DOHH2 (cell line): ENCODE data around the gene ZNF385B.

Experiments
- H3F3A ChIP-seq: fragments of 200-600 bp; sonication (generic), shearing (Covaris generic); 2 replicates; pipeline ENCODE4 v1.6.0; 2016; ENCODE audit warnings: antibody characterized with exemption, mild to moderate bottlenecking; ENCODE audit not compliant: control insufficient read depth, insufficient read depth
- H3K27ac ChIP-seq: fragments of 200-600 bp; sonication (generic); 2 replicates; pipeline ENCODE4 v1.5.1; 2014; ENCODE audit warnings: low read depth, mild to moderate bottlenecking, low read length, moderate library complexity
- H3K27me3 ChIP-seq: fragments of 200-600 bp; sonication (generic); 2 replicates; pipeline ENCODE4 v1.6.1; 2014; ENCODE audit warnings: mild to moderate bottlenecking, low read length, mixed read lengths; ENCODE audit not compliant: control insufficient read depth
- H3K36me3 ChIP-seq: fragments of 200-600 bp; sonication (generic); 2 replicates; pipeline ENCODE4 v1.6.1; 2014; ENCODE audit warnings: mild to moderate bottlenecking, low read length, moderate library complexity, mixed read lengths; ENCODE audit not compliant: control insufficient read depth
- H3K4me1 ChIP-seq: fragments of 200-600 bp; sonication (generic); 2 replicates; pipeline ENCODE4 v1.6.1; 2014; ENCODE audit warnings: mild to moderate bottlenecking, low read length, mixed read lengths; ENCODE audit not compliant: control insufficient read depth
- H3K4me2 ChIP-seq: fragments of 200-600 bp; sonication (generic); 2 replicates; pipeline ENCODE4 v1.6.0; 2014; ENCODE audit warnings: mild to moderate bottlenecking, low read length, moderate library complexity
- H3K4me3 ChIP-seq: fragments of 200-600 bp; sonication (generic); 2 replicates; pipeline ENCODE4 v1.5.1; 2014; ENCODE audit warnings: mild to moderate bottlenecking, low read length, mixed read lengths
- H3K79me2 ChIP-seq: fragments of 200-600 bp; sonication (generic); 2 replicates; pipeline ENCODE4 v1.6.1; 2014; ENCODE audit warnings: mild to moderate bottlenecking, low read length, mixed read lengths; ENCODE audit not compliant: control insufficient read depth
- H3K9me2 ChIP-seq: fragments of 200-600 bp; sonication (generic); replicated peaks from 2 replicates; pipeline ENCODE4 v1.6.1; 2014; ENCODE audit warnings: mild to moderate bottlenecking, low read length, mixed read lengths; ENCODE audit not compliant: control insufficient read depth
- H3K9me3 ChIP-seq: fragments of 200-600 bp; sonication (generic); 2 replicates; pipeline ENCODE4 v1.6.1; 2014; ENCODE audit warnings: antibody characterized with exemption, low read length, mixed read lengths; ENCODE audit not compliant: control insufficient read depth, insufficient read depth
- H4K20me1 ChIP-seq: fragments of 200-600 bp; sonication (generic); 2 replicates; pipeline ENCODE4 v1.6.0; 2014; ENCODE audit warnings: low read depth, mild to moderate bottlenecking, antibody characterized with exemption, low read length, moderate library complexity; ENCODE audit not compliant: control insufficient read depth, insufficient read depth
- EZH2phosphoT487 ChIP-seq: fragments of 200-600 bp; sonication (generic); IDR thresholded peaks from 2 replicates; pipeline ENCODE4 v1.6.1; 2017; ENCODE audit warnings: borderline replicate concordance, mild to moderate bottlenecking, antibody characterized with exemption, low read length, moderate library complexity, mixed read lengths
- TF ChIP-seq, protein P1 (sequence below): fragments of 200-600 bp; sonication (generic); IDR thresholded peaks from one replicate; pipeline ENCODE4 v1.5.1; 2014; ENCODE audit warnings: antibody characterized with exemption, mild to moderate bottlenecking, low read depth, low read length; ENCODE audit not compliant: poor library complexity, severe bottlenecking

ZNF385B gene

DNA sequence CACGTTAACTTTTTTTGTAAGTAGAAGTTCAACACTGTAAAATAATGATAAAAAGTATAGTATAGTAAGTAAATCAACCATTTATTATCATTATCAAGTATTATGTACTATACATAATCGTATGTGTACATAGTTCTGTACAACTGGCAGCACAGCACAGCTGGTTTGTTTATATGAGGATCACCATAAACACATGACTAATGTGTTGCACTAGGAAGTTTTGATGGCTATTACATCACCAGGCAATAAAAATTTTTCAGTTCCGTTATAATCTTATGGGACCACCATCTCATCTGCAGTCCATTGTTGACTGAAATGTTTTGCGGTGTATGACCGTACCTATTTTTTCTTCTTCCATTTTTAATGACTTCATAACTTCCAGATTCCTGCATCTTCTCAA lies 39.2 kb upstream of the ZNF385B start:
- Histone ChIP-seq H3K79me2 (no peaks in the 10 kb centered on the region), H3K9me2 (no peaks in the 10 kb centered on the region), H3K27me3 (no peaks in the 10 kb centered on the region), H3K4me1 (peaks cover 12% of the 10 kb centered on the region), H3K4me2 (no peak overlapping the region), H4K20me1 (no peaks in the 10 kb centered on the region), H3K9me3 (peaks cover 7% of the 10 kb centered on the region; the same call in 1 of the 2 replicates), H3F3A (no peaks in the 10 kb centered on the region), H3K36me3 (no peaks in the 10 kb centered on the region), H3K27ac (no peak overlapping the region), H3K4me3 (no peak overlapping the region)
- TF ChIP-seq, protein P1, sequence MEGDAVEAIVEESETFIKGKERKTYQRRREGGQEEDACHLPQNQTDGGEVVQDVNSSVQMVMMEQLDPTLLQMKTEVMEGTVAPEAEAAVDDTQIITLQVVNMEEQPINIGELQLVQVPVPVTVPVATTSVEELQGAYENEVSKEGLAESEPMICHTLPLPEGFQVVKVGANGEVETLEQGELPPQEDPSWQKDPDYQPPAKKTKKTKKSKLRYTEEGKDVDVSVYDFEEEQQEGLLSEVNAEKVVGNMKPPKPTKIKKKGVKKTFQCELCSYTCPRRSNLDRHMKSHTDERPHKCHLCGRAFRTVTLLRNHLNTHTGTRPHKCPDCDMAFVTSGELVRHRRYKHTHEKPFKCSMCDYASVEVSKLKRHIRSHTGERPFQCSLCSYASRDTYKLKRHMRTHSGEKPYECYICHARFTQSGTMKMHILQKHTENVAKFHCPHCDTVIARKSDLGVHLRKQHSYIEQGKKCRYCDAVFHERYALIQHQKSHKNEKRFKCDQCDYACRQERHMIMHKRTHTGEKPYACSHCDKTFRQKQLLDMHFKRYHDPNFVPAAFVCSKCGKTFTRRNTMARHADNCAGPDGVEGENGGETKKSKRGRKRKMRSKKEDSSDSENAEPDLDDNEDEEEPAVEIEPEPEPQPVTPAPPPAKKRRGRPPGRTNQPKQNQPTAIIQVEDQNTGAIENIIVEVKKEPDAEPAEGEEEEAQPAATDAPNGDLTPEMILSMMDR: no peak
- no peak for TF ChIP-seq EZH2phosphoT487

DNA sequence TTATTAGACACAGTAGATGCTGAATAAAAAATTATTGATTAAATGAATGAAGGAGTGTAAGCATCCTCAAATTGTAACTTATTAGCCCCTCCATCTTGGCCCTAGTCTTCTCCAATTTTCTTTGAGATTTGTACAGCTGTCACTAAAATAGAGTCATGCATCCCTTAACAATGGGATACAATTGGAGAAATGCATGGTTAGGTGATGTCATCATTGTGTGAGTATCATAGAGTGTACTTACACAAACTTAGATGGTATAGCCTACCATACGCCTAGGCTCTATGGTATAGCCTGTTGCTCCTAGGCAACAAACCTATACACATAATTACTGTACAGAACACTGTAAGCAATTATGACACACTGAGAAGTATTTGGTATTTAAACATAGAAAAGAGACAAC lies 38.3 kb upstream of the ZNF385B start:
- Histone ChIP-seq H3K9me3 (peaks cover 7% of the 10 kb centered on the region; the same call in 1 of the 2 replicates), H3K79me2 (no peaks in the 10 kb centered on the region), H4K20me1 (no peaks in the 10 kb centered on the region), H3K27ac (no peak overlapping the region), H3K4me2 (no peak overlapping the region), H3F3A (no peaks in the 10 kb centered on the region; the same call in 1 of the 2 replicates), H3K9me2 (no peaks in the 10 kb centered on the region), H3K4me1 (peaks cover 12% of the 10 kb centered on the region), H3K36me3 (no peaks in the 10 kb centered on the region), H3K4me3 (no peak overlapping the region), H3K27me3 (no peaks in the 10 kb centered on the region)
- no peak for TF ChIP-seq EZH2phosphoT487
- TF ChIP-seq, protein P1: no peak

DNA sequence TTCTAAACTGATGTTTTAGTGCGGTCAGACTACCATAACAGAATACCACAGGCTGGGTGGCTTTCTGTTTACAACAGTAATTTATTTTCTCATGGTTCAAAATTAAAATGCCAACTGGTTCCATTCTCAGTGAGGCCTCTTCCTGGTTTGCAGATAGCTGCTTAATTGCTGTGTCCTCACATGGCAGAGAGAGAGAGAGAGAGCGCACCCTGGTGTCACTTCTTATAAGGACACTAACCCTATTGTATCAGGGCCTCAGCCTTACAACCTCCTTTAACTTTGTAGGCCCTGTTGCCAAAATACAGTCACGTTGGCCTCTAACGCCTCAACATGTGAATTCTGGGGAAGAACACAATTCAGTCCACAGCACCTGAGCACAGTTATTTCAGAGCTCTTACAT lies 37.5 kb upstream of the ZNF385B start:
- Histone ChIP-seq H3K4me1 (peaks cover 12% of the 10 kb centered on the region), H4K20me1 (no peaks in the 10 kb centered on the region), H3K9me2 (no peaks in the 10 kb centered on the region), H3K4me2 (no peak overlapping the region), H3K27ac (no peak overlapping the region), H3K9me3 (peaks cover 7% of the 10 kb centered on the region; the same call in 1 of the 2 replicates), H3K27me3 (no peaks in the 10 kb centered on the region), H3K36me3 (no peaks in the 10 kb centered on the region), H3F3A (no peaks in the 10 kb centered on the region; the same call in 1 of the 2 replicates), H3K79me2 (no peaks in the 10 kb centered on the region), H3K4me3 (no peak overlapping the region)
- TF ChIP-seq, protein P1: peak; percentile 80
- no peak for TF ChIP-seq EZH2phosphoT487

DNA sequence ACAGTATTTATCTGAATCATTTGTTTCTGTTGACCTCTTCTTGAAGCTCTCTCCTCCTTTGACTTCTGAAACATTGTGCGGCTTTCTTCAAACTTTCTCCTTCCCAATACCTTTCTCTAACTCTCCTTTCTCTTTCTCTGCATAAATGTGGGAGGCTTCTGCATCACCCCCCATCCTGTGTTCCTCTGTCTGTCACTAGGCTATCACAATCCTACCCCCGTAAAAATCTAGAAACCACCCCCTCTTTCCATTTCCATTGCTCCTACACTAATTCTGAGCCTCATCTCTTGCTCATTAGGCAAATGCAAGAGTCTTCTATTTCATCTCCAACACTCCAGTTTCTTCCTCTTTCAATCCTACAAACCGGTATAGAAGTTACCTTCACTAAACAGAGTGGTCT lies 32.2 kb upstream of the ZNF385B start:
- no peak overlapping the region for H3K4me2 ChIP-seq
- H3K79me2 ChIP-seq: no peaks in the 10 kb centered on the region
- no peaks in the 10 kb centered on the region; the same call in 1 of the 2 replicates for H3F3A ChIP-seq
- H3K9me2 ChIP-seq: no peaks in the 10 kb centered on the region
- no peak overlapping the region for H3K27ac ChIP-seq
- no peak overlapping the region for H3K4me3 ChIP-seq
- no peaks in the 10 kb centered on the region for H4K20me1 ChIP-seq
- H3K36me3 ChIP-seq: no peaks in the 10 kb centered on the region
- no peaks in the 10 kb centered on the region for H3K9me3 ChIP-seq
- H3K4me1 ChIP-seq: peaks cover 4% of the 10 kb centered on the region
- no peak for TF ChIP-seq EZH2phosphoT487
- TF ChIP-seq, protein P1: no peak
- no peaks in the 10 kb centered on the region for H3K27me3 ChIP-seq
